ENCODE results near the gene PAPPA.

DNA sequence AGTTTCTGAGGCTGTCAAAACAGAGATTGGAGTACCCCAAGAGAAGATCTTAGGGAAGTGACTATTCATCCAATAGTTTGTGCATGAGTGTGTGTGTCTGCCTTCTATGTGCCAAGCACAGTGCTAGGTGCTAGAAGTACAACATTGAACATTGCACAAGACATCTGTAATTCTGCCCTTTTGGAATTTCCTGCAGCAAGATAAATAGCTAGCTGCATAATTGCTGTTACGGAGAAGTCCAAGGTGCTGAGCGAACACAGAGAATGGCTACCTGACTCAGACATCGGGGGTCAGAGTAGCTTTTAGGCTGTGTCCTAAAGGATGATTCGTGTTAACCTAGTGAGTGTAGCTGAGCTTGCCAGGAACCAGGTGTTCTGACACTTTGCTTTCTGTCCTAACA is 44.8 kb downstream of the PAPPA start:
- TF ChIP-seq MAX (IDR thresholded peaks at IDR 0.05; ENCODE audit: low read depth, low read length) = no peak
- no peak for TF ChIP-seq CTCF (IDR thresholded peaks at IDR 0.05; ENCODE audit: low read depth, low read length)
- no peak for TF ChIP-seq POLR2A (IDR thresholded peaks at IDR 0.05; ENCODE audit: extremely low read depth, insufficient read length)
- no peak for TF ChIP-seq MYC (IDR thresholded peaks at IDR 0.05; ENCODE audit: low read depth, low read length)
